BJ (cell line): ENCODE data around the gene PLAC8. TPM values are rescaled to one million over a fixed set of nuclear protein-coding genes. Genes with fewer than 3 reads are reported as not detected.
"Not testable (repeated sequence)": the region's sequence is repeated elsewhere in the genome, so short reads cannot be mapped to it uniquely, and the experiment has no call there.

Experiments
- CTCF ChIA-PET: fragments of 350-600 bp; formaldehyde crosslinking; extraction: SDS; loops from one replicate; lab custom pipeline; 2021; ENCODE audit warnings: antibody characterized with exemption, inconsistent platforms; lab: Yijun Ruan, JAX
- POLR2A ChIA-PET: fragments of 300-600 bp; sonication (Branson Sonifier 250); formaldehyde crosslinking; extraction: SDS; loops from one replicate; lab custom pipeline; 2021; ENCODE audit warnings: antibody characterized with exemption; lab: Charles Lee
- DNase-seq: peaks from one replicate; pipeline ENCODE4 v3.0.0-alpha.2; 2011; ENCODE audit warnings: low read depth
- H3K27me3 ChIP-seq: 2 replicates; pipeline ENCODE4 v1.6.0; 2011; ENCODE audit warnings: low read length; ENCODE audit not compliant: control insufficient read depth, insufficient read depth
- H3K36me3 ChIP-seq: 2 replicates; pipeline ENCODE4 v1.5.1; 2011; ENCODE audit warnings: low read length; ENCODE audit not compliant: control insufficient read depth, insufficient read depth
- H3K4me3 ChIP-seq: 2 replicates; pipeline ENCODE4 v1.5.1; 2011; ENCODE audit warnings: low read depth, mild to moderate bottlenecking, control low read depth, low read length
- CTCF ChIP-seq: IDR thresholded peaks from 2 replicates; pipeline ENCODE4 v1.5.1; 2011; ENCODE audit warnings: low read depth, mild to moderate bottlenecking, control low read depth, inconsistent platforms, low read length, moderate library complexity; ENCODE audit not compliant: insufficient read depth
- polyA plus RNA-seq: library from polyadenylated mRNA; depleted of rRNA; stranded (reverse); fragments of >200 nt; gene quantifications from 2 replicates; pipeline ENCODE4 v1.2.3, GENCODE V29; 2011

Gene PLAC8
- polyA plus RNA-seq, 1 experiment: 13.7 TPM

GRCh38 chr4:83112678-83113428 is 1.7 kb downstream of the PLAC8 start:
- H3K27me3 ChIP-seq: no peaks in the 10 kb centered on the region
- DNase-seq: peak; percentile 46
- no peak overlapping the region for H3K4me3 ChIP-seq
- no peak for TF ChIP-seq CTCF
- H3K36me3 ChIP-seq: no peaks in the 10 kb centered on the region
- ChIA-PET POLR2A (interaction anchor here (0.5 to 1.2 kb wide), 4 partner anchors 96 to 172 kb away, joined by 4 to 5 read pairs (median 4); partner anchors contain the start of gene COQ2), CTCF (interaction anchor here (1.1 to 1.4 kb wide), 2 partner anchors 38 to 146 kb away, joined by 4 to 10 read pairs; no protein-coding TSS in a partner anchor)

- CTCF ChIA-PET: interaction anchor here (0.5 to 1.1 kb wide), 2 partner anchors 10 to 37 kb away, joined by 5 to 10 read pairs; no protein-coding TSS in a partner anchor
- Histone ChIP-seq H3K27me3 (no peaks in the 10 kb centered on the region), H3K36me3 (no peaks in the 10 kb centered on the region), H3K4me3 (no peak overlapping the region)
- no peak for DNase-seq
- TF ChIP-seq CTCF: no peak
- POLR2A ChIA-PET: interaction anchor here (0.5 to 1.2 kb wide), 3 partner anchors 96 to 144 kb away, joined by 4 to 5 read pairs (median 4); no protein-coding TSS in a partner anchor
Observed at GRCh38 chr4:83112231-83112630, 2.3 kb downstream of the PLAC8 start.

GRCh38 chr4:83111751-83112141 is 2.8 kb downstream of the PLAC8 start:
- H3K36me3 ChIP-seq, POLR2A ChIA-PET, DNase-seq, H3K4me3 ChIP-seq, H3K27me3 ChIP-seq: not testable (repeated sequence)
- CTCF ChIA-PET: interaction anchor here (0.5 to 3.2 kb wide), 3 partner anchors 10 to 169 kb away, joined by 4 to 18 read pairs (median 5); no protein-coding TSS in a partner anchor

GRCh38 chr4:83110970-83111750 is 3.4 kb downstream of the PLAC8 start:
- CTCF ChIA-PET: interaction anchor here (1.1 to 3.2 kb wide), 6 partner anchors 11 to 170 kb away, joined by 4 to 18 read pairs (median 6); no protein-coding TSS in a partner anchor
- Histone ChIP-seq H3K4me3 (no peak overlapping the region), H3K36me3 (no peaks in the 10 kb centered on the region), H3K27me3 (no peaks in the 10 kb centered on the region)
- TF ChIP-seq CTCF: no peak
- no peak for DNase-seq
- POLR2A ChIA-PET: interaction anchor here (0.6 kb wide), 1 partner anchor 140 kb away, joined by 3 read pairs; no protein-coding TSS in a partner anchor

- peak; percentile 32 for DNase-seq
- H3K4me3 ChIP-seq: peak overlapping the region; percentile 50
- ChIA-PET POLR2A (interaction anchor here (0.6 kb wide), 1 partner anchor 141 kb away, joined by 3 read pairs; no protein-coding TSS in a partner anchor), CTCF (interaction anchor here (0.5 to 3.2 kb wide), 14 partner anchors 10 to 244 kb away, joined by 3 to 18 read pairs (median 4); partner anchors contain the start of gene COQ2)
- H3K36me3 ChIP-seq: no peaks in the 10 kb centered on the region
- no peaks in the 10 kb centered on the region for H3K27me3 ChIP-seq
- peak; percentile 84 for TF ChIP-seq CTCF
Observed at GRCh38 chr4:83110223-83110945, 4.1 kb downstream of the PLAC8 start.
